Measurements from ENCODE around the gene DSCAM.

The DSCAM gene

DNA sequence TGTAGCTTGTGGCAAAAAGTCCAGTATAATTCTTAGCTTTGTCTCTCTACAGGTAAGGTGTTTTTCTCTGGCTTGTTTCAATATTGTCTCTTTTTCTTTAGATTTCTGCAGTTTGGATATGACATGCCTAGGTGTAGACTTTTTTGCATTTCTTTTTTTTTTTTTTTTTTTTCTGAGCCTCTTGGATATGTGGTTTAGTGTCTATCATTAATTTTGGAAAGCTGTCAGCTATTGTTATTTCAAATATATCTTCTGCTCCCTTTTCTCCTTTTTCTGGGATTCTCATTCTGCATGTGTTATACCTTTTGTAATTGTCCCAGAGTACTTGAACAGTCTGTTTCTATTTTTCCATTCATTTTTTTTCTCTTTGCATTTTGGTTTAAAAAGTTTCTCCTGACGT lies 243.2 kb downstream of the DSCAM start:
- Mint-ChIP-seq H3K36me3 (no peaks in the 10 kb centered on the region), H3K4me1 (no peaks in the 10 kb centered on the region), H3K27me3 (no peaks in the 10 kb centered on the region), H3K4me3 (no peak overlapping the region), H3K9me3 (peaks cover 8 to 14% of the 10 kb centered on the region in 2 donors), H3K27ac (no peak overlapping the region)
- ATAC-seq (replicated peaks), result no peak
- DNase-seq, result no peak

DNA sequence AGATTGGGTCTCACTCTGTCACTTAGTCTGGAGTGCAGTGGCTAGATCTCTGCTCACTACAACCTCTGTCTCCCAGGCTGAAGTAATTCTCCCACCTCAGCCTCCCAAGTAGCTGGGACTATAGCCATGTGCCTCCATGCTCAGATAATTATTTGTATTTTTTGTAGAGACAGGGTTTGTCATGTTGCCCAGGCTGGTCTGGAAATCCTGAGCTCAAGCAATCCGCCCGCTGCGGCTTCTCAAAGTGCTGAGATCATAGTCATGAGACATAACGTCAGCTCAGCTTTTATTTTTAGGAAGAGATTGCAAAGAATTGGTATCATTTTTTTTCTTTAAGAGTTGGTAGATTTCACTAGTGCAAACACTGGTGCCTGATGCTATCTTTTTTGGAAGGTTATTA lies 244.9 kb downstream of the DSCAM start:
- Mint-ChIP-seq H3K27me3 (no peaks in the 10 kb centered on the region), H3K27ac (no peak overlapping the region), H3K36me3 (no peaks in the 10 kb centered on the region), H3K9me3 (peaks cover 5 to 10% of the 10 kb centered on the region in 2 donors), H3K4me1 (no peaks in the 10 kb centered on the region), H3K4me3 (no peak overlapping the region)
- DNase-seq (no peak), ATAC-seq (replicated peaks) (no peak)

DNA sequence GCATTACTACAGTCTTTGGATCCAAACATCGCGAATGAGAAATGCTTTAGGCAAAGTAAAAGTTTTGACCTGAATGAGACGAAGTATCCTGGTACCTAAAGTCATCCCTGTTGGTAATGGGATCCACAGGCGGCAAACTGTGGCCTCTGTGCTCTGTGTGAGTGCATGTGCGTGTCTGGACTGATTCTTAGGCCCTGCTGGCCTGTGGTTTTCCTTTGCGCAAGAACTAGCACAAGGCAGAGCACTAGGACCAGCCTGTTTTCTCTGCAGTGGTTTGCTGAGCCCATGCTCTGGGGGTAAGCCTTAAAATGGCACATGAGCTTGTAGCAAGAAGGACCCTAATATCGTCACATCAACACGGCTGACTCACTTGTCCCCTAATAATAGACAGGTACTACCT lies 251.2 kb downstream of the DSCAM start:
- H3K4me1 Mint-ChIP-seq, result no peaks in the 10 kb centered on the region
- peaks cover 7 to 12% of the 10 kb centered on the region in 2 donors for H3K9me3 Mint-ChIP-seq
- DNase-seq (no peak), ATAC-seq (replicated peaks) (no peak)
- H3K4me3 Mint-ChIP-seq, result no peak overlapping the region
- H3K36me3 Mint-ChIP-seq, result no peaks in the 10 kb centered on the region
- no peak overlapping the region for H3K27ac Mint-ChIP-seq
- H3K27me3 Mint-ChIP-seq, result no peaks in the 10 kb centered on the region

DNA sequence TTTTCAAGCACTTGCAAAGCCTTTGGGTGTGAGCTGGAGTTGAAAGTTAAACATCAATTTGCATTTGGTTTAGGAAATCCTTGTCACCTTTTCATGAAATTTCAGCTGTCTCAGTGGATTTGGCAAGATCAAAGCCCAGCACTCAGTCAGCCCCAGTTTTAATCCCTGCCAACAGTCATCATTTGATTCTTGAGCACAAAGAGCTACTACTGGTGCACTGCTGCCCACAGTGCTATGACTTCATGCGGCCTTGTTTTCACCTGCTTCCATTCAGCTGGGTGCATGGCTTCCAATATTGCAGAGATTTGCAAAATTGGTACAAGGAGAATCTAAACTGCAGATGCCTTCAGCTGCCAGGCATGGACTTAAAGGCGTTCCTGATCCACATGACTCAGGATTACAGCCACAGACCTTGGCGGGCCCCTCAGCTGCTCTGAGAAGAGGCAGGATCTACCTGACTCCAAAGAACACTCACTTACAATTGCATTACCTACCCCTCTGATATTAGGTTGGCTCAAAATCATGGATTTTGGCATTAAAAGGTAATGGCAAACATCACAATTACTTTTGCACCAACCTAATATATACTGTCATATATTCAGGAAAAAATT lies 259.1 kb downstream of the DSCAM start:
- Mint-ChIP-seq H3K4me1 (no peaks in the 10 kb centered on the region), H3K27ac (no peak overlapping the region), H3K4me3 (no peak overlapping the region), H3K36me3 (no peaks in the 10 kb centered on the region), H3K27me3 (no peaks in the 10 kb centered on the region), H3K9me3 (peaks cover 10 to 11% of the 10 kb centered on the region in 2 donors)
- ATAC-seq (replicated peaks) (no peak), DNase-seq (no peak)

DNA sequence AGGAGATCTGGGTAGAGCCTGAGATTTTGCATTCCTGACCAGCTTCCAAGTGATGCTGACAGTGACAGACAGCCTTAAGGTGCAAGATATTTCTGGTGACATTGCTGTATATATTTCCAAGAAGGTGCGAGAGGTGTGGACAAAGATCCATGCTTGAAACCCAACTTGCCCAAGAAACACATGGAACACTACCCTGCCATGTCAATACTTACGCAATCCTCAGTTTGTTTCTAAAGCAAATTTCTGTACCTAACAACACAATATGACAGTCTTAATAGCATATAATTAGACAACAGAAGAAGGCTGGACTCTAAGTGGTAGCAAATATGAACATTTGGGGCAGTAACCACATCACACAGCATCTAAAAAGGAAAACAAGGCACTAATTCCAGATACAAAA lies 260.4 kb downstream of the DSCAM start:
- no peak for ATAC-seq (replicated peaks)
- DNase-seq, result no peak
- Mint-ChIP-seq H3K27ac (no peak overlapping the region), H3K27me3 (no peaks in the 10 kb centered on the region), H3K4me1 (no peaks in the 10 kb centered on the region), H3K9me3 (peaks cover 8% of the 10 kb centered on the region in 2 donors), H3K4me3 (no peak overlapping the region), H3K36me3 (no peaks in the 10 kb centered on the region)

DNA sequence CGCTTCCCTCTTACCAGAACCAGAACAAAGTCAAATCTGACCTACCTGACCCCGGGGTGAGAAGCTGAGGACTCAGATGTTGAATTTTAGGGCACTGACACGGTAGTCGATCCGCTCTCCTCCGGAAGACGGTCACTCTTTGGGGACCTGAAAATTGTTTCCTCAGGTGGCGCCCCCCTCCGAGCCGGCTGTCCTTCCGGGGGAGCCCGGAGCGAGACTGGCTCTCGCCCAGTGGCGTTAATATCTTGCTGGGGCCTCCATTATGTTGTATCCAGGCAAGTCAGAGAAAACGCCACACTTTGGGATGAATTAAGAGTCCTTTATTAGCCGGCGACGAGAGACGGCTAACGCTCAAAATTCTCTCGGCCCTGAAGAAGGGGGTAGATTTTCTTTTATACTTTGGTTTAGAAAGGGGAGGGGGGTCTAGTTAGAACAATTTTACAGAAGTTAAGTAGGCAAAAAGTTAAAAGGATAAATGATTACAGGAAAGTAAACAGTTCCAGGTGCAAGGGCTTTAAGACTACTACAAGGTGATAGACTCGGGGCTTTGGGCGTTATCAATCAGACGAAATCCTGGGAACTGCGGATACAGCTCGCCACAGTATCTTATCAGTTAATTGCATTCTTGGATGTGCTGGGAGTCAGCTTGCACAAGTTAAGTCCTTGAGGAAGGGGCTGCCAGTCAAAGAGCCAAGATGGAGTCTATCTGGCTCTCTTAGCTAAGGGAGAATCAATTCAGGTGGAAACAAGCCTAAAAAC lies 269.5 kb downstream of the DSCAM start:
- no peaks in the 10 kb centered on the region for H3K36me3 Mint-ChIP-seq
- no peak overlapping the region for H3K27ac Mint-ChIP-seq
- no peaks in the 10 kb centered on the region for H3K4me1 Mint-ChIP-seq
- peaks cover 0 to 3% of the 10 kb centered on the region in 2 donors for H3K9me3 Mint-ChIP-seq
- ATAC-seq (replicated peaks) (no peak), DNase-seq (no peak)
- no peaks in the 10 kb centered on the region for H3K27me3 Mint-ChIP-seq
- H3K4me3 Mint-ChIP-seq, result no peak overlapping the region

DNA sequence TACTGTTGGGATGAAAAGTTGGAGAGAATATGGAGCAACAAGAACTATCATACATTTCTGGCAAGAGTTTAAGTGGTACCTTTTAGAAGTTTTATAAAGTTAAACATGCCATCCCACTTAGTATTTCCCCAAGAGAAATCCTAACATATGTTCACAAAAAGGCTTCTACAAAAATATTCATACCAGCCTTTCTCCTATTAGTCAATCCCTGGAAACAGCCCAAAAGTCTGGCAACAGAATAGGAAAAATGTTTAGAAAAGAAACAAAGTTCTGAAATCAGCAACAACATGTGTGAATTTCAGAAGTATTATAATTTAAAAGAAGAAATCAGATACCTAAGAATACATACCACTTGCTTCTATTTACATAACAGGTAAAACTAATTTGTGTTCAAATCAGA lies 271.0 kb downstream of the DSCAM start:
- ATAC-seq (replicated peaks) (no peak), DNase-seq (no peak)
- Mint-ChIP-seq H3K4me3 (no peak overlapping the region), H3K9me3 (peaks cover 0 to 3% of the 10 kb centered on the region in 2 donors), H3K27me3 (no peaks in the 10 kb centered on the region), H3K36me3 (no peaks in the 10 kb centered on the region), H3K4me1 (no peaks in the 10 kb centered on the region), H3K27ac (no peak overlapping the region)

DNA sequence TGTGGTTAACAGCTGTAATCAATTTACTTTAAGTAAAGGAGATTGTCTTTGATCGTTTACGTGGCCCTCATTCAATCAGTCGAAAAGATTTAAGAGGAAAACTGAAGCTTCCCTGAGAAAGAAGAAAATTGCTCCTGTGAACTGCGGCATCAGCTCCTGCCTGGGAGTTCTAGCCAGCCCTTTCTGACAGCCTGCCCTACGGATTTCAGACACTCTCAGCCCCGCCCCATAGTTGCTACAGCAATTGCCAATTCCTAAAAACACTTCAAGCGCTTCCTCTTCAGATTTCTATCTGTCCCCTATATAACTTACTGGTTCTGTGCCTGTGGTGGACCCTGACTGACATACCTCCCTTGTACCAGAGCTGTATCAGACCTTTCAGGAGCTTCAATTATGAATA lies 277.6 kb downstream of the DSCAM start:
- H3K4me1 Mint-ChIP-seq, result no peaks in the 10 kb centered on the region
- no peak for ATAC-seq (replicated peaks)
- H3K27ac Mint-ChIP-seq, result no peak overlapping the region
- DNase-seq, result no peak
- H3K4me3 Mint-ChIP-seq, result no peak overlapping the region
- peaks cover 0 to 5% of the 10 kb centered on the region in 2 donors for H3K9me3 Mint-ChIP-seq
- no peaks in the 10 kb centered on the region for H3K27me3 Mint-ChIP-seq
- no peaks in the 10 kb centered on the region for H3K36me3 Mint-ChIP-seq

DNA sequence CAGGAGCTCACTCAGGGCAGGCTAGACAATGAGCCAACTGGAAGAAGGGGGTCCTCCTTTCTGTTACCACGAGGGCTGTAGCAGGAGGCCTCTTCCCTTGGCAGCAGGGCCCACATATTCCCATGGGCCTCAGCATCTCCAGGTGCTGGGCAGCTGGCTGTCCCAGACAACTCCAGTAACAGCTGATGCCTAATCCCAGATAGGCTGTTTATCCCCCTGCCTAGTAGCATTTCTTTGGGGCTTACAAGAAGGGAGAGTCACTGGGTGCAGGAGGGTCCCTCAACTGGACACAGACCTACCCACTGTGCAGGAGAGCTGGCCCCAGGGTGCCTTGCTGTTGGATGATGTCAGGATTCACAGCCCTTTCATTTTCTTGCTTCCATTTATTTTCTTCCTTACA lies 278.2 kb downstream of the DSCAM start:
- Mint-ChIP-seq H3K36me3 (no peaks in the 10 kb centered on the region), H3K27ac (no peak overlapping the region), H3K4me1 (no peaks in the 10 kb centered on the region), H3K9me3 (peaks cover 0 to 5% of the 10 kb centered on the region in 2 donors), H3K27me3 (no peaks in the 10 kb centered on the region), H3K4me3 (no peak overlapping the region)
- ATAC-seq (replicated peaks) (no peak), DNase-seq (no peak)

DNA sequence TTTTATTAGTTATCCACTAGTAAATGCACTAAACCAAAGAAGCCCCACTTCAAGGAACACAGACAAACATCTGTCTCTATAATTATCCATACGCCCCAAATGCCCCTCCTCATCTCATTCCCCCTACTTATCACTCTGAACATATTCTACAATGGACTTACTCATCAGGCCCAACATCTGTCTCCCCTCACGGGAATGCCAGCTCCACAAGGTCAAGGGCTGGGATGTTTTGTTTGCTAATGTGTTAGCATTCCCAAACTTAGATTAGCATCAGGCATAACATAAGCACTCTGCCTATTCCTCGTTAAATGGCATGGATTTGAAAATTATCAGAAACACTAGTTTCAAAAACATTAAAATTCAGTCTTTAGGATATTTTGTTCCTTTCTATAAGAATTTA lies 279.5 kb downstream of the DSCAM start:
- H3K4me1 Mint-ChIP-seq, result no peaks in the 10 kb centered on the region
- no peaks in the 10 kb centered on the region for H3K36me3 Mint-ChIP-seq
- ATAC-seq (replicated peaks) (no peak), DNase-seq (no peak)
- H3K9me3 Mint-ChIP-seq, result peaks cover 2 to 7% of the 10 kb centered on the region in 2 donors
- no peaks in the 10 kb centered on the region for H3K27me3 Mint-ChIP-seq
- no peak overlapping the region for H3K4me3 Mint-ChIP-seq
- H3K27ac Mint-ChIP-seq, result no peak overlapping the region

DNA sequence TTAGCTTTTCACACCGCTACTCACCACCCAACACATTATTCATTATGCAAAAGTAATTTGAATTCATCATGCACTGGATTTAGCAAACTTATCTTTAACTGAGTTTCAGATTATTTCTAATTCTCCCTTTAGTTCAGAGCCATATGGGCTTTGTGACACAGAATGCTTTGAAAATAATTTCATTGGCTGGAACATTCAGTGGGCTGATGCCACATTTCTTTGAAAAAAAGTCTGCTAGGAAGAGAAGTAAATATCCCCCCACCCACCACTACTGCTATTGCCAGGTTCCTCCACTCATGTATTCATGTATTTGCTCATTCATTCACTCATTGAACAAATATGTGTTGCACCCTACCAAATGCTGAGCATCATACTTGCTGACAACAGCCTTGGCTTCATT lies 280.5 kb downstream of the DSCAM start:
- Mint-ChIP-seq H3K4me3 (no peak overlapping the region), H3K4me1 (no peaks in the 10 kb centered on the region), H3K36me3 (no peaks in the 10 kb centered on the region), H3K27me3 (no peaks in the 10 kb centered on the region), H3K27ac (no peak overlapping the region), H3K9me3 (peaks cover 6 to 9% of the 10 kb centered on the region in 2 donors)
- ATAC-seq (replicated peaks) (no peak), DNase-seq (no peak)

DNA sequence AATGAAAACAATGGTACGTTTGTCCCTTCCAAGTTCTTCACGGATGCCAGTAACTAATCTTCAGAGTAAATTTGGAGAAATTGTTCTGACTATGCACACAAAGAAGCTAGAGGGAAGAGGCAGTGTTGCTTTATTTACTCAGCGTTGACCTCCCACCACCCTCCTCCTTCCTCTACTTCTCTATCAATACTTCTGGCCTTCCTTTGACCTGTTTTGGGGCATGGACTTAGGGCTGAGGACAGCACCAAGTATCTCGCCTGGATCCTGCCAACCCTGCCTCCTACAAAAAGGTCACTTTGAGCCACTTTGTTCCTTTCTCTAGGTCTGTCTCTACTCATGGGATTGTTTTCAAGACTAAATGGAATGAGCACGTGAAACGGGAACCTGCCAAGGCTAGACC lies 282.6 kb downstream of the DSCAM start:
- Mint-ChIP-seq H3K4me1 (no peaks in the 10 kb centered on the region), H3K27ac (no peak overlapping the region), H3K27me3 (no peaks in the 10 kb centered on the region), H3K36me3 (no peaks in the 10 kb centered on the region), H3K4me3 (no peak overlapping the region), H3K9me3 (peaks cover 6 to 8% of the 10 kb centered on the region in 2 donors)
- no peak for DNase-seq
- ATAC-seq (replicated peaks), result no peak

DNA sequence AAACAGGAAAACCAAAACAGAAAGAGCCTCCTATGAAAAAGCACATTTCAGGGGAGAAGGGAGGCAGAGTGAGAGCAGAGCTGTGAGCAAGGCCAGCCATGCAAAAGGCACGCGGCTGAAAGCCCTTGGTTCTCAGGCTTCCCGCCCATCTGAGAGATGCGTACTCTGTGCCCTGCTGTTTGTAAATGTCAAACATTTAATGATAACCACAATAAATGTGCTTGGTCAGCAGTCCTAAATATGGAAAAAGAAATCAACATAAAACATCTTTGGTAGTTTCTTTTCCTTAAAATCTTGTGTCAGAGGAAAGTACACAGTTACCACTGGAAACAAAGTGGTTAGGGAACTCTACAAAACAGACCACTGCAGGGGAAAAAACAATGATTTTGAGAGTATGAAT lies 283.1 kb downstream of the DSCAM start:
- ATAC-seq (replicated peaks) (no peak), DNase-seq (no peak)
- Mint-ChIP-seq H3K4me1 (no peaks in the 10 kb centered on the region), H3K27ac (no peak overlapping the region), H3K36me3 (no peaks in the 10 kb centered on the region), H3K27me3 (no peaks in the 10 kb centered on the region), H3K9me3 (peaks cover 6 to 8% of the 10 kb centered on the region in 2 donors), H3K4me3 (no peak overlapping the region)

DNA sequence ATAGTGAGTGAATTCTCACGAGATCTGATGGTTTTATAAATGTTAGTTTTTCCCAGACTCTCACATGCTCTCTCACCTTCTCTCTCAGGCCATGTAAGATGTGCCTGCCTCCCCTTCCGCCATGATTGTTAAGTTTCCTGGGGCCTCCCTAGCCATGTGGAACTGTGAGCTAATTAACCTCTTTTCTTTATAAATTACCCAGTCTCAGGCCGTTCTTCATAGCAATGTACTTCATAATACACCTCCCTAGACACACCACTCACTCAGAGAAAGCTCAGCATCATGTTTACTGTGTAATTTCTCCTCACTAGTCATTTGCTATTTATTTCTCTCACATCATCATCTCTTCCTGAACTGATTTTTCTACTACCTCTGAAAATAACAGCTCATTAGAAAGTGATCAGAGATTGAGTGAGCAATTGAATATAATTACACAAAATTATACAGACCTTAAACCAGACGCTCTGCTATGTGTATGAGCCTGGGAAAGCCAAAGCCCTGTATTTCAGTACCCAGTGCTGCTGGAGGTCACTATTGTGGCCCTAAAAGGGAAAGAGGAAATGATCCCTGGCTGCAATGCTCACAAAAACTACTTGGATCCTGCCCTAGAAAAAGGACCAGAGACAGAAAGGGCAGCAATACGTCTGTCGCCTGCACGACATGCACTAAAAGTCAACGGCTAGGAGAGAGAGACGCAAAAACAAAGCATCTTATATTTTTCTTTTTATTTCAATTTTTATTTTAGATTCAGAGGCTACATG lies 284.5 kb downstream of the DSCAM start:
- Mint-ChIP-seq H3K27me3 (no peaks in the 10 kb centered on the region), H3K36me3 (no peaks in the 10 kb centered on the region), H3K9me3 (peaks cover 6 to 12% of the 10 kb centered on the region in 2 donors), H3K4me1 (no peaks in the 10 kb centered on the region), H3K27ac (no peak overlapping the region), H3K4me3 (no peak overlapping the region)
- no peak for ATAC-seq (replicated peaks)
- no peak for DNase-seq

DNA sequence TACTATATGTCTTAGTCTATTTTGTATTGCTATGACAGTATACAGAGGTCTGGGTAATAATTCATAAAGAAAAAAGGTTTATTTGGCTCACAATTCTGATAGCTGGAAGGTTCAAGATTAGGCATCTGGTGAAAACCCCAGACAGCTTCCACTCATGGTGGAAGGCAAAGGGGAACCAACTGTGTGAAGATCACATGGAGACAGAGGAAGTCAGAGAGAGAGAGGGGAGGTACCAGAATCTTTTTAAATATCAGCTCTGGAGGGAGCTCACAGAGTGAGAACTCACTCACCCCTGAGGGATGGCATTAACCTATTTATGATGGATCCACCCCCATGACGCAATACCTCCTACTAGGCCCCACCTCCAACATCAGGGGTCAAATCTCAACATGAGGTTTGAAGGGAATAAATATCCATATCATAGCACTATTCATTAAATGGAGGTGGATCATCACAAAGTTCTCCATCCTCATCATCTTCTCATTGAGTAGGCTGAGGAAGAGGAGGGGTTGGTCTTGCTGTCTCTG lies 290.5 kb downstream of the DSCAM start:
- no peak for ATAC-seq (replicated peaks)

More for the DNA sequence above, 290.5 kb downstream of the DSCAM start:
- Mint-ChIP-seq H3K27ac (no peak overlapping the region), H3K4me1 (no peaks in the 10 kb centered on the region), H3K4me3 (no peak overlapping the region), H3K9me3 (peaks cover 2 to 12% of the 10 kb centered on the region in 2 donors), H3K27me3 (no peaks in the 10 kb centered on the region), H3K36me3 (no peaks in the 10 kb centered on the region)
- DNase-seq, result no peak

Measured in stimulated activated naive B cell treated with anti-CD40 and anti-IgM and Interleukin-4, amounts not matched to agents 10 μg/mL and 1 μg/mL and 100 μg/mL, for 72 hours (primary cell).